H1 (cell line): Measurements from ENCODE around the gene P2RY13. TPM values are rescaled to one million over a fixed set of nuclear protein-coding genes. Genes with fewer than 3 reads are reported as not detected.

Experiments used
- CTCF ChIA-PET: fragments of 300-600 bp; sonication (Branson Sonifier 250); formaldehyde crosslinking; loops from one replicate; lab custom pipeline; 2021; ENCODE audit not compliant: partially characterized antibody; lab: Charles Lee
- POLR2A ChIA-PET: fragments of 300-600 bp; sonication (Branson Sonifier 250); formaldehyde crosslinking; loops from one replicate; lab custom pipeline; 2021; ENCODE audit warnings: inconsistent platforms; ENCODE audit not compliant: partially characterized antibody; lab: Charles Lee
- DNase-seq, 2 experiments: peaks; one replicate each; pipeline versions ENCODE4 v3.0.0 to v3.0.0-alpha.2; 2010 to 2022; ENCODE audit warnings: low spot score in 2 of 2, low read depth in 1 of 2, mixed read lengths in 1 of 2
- FAIRE-seq: peaks from 2 replicates; lab custom pipeline; 2011; peaks lifted over from hg19 to GRCh38; lab: Jason Lieb, UNC
- H2AFZ ChIP-seq: 2 replicates; pipeline ENCODE4 v1.8.1; 2012; ENCODE audit warnings: low read length, inconsistent platforms
- H2AK5ac ChIP-seq: 2 replicates; pipeline ENCODE4 v1.6.1; 2013; ENCODE audit warnings: low read depth, low read length
- H2BK120ac ChIP-seq: replicated peaks from 2 replicates; pipeline ENCODE3; 2013; ENCODE audit warnings: low read depth, low read length, inconsistent platforms
- H2BK12ac ChIP-seq: 2 replicates; pipeline ENCODE4 v1.6.1; 2013; ENCODE audit warnings: low read depth, low read length
- H2BK15ac ChIP-seq: 2 replicates; pipeline ENCODE4 v1.6.1; 2013; ENCODE audit warnings: low read length
- H2BK20ac ChIP-seq: 2 replicates; pipeline ENCODE4 v1.6.1; 2013; ENCODE audit warnings: low read length
- H2BK5ac ChIP-seq: 2 replicates; pipeline ENCODE4 v1.6.1; 2013; ENCODE audit warnings: low read depth, low read length
- H3K14ac ChIP-seq: 2 replicates; pipeline ENCODE4 v1.6.1; 2013; ENCODE audit warnings: inconsistent platforms; ENCODE audit not compliant: insufficient read length
- H3K18ac ChIP-seq: 2 replicates; pipeline ENCODE4 v1.6.1; 2013; ENCODE audit warnings: low read length; ENCODE audit errors: extremely low read depth
- H3K23ac ChIP-seq: 2 replicates; pipeline ENCODE4 v1.6.1; 2013; ENCODE audit warnings: inconsistent platforms; ENCODE audit not compliant: insufficient read length
- H3K23me2 ChIP-seq: 2 replicates; pipeline ENCODE4 v1.6.1; 2013; ENCODE audit warnings: low read depth, low read length
- H3K27ac ChIP-seq: 2 replicates; pipeline ENCODE4 v1.6.1; 2011; ENCODE audit warnings: low read depth, low read length, inconsistent platforms
- H3K27me3 ChIP-seq, 4 experiments: replicated peaks in 1 of 4; 1 replicate in 1 of 4; 2 replicates in 3 of 4; pipeline versions ENCODE4 v1.6.1 to v1.8.1; 2011 to 2013; ENCODE audit warnings: low read length in 3 of 4, mild to moderate bottlenecking in 3 of 4, inconsistent platforms in 2 of 4, mixed read lengths in 2 of 4, moderate library complexity in 1 of 4; ENCODE audit not compliant: control insufficient read depth in 3 of 4, insufficient read depth in 3 of 4; ENCODE audit errors: extremely low read depth in 1 of 4
- H3K36me3 ChIP-seq, 4 experiments: 2 replicates each; pipeline versions ENCODE4 v1.6.1 to v1.8.1; 2011 to 2013; ENCODE audit warnings: mild to moderate bottlenecking in 4 of 4, low read length in 3 of 4, moderate library complexity in 2 of 4, control low read depth in 1 of 4, inconsistent platforms in 1 of 4; ENCODE audit not compliant: insufficient read depth in 4 of 4, control insufficient read depth in 2 of 4
- H3K4ac ChIP-seq: replicated peaks from 2 replicates; pipeline ENCODE3; 2013; ENCODE audit warnings: low read length, low read depth, mixed read lengths, inconsistent platforms; ENCODE audit not compliant: insufficient read length
- H3K4me1 ChIP-seq, 4 experiments: replicated peaks in 1 of 4; 1 replicate in 1 of 4; 2 replicates in 3 of 4; pipeline versions ENCODE4 v1.6.1 to v1.8.1; 2011 to 2013; ENCODE audit warnings: low read length in 3 of 4, inconsistent platforms in 2 of 4, mixed read lengths in 1 of 4; ENCODE audit not compliant: insufficient read depth in 4 of 4, control insufficient read depth in 3 of 4
- H3K4me2 ChIP-seq, 2 experiments: 2 replicates each; pipeline versions ENCODE4 v1.6.1 to v1.8.1; 2011 to 2013; ENCODE audit warnings: low read depth in 2 of 2, low read length in 2 of 2, control low read depth in 1 of 2, inconsistent platforms in 1 of 2, mild to moderate bottlenecking in 1 of 2; ENCODE audit not compliant: insufficient read depth in 1 of 2
- H3K4me3 ChIP-seq, 4 experiments: fragments of 200-600, 300-600 bp in 1 of 4; sonication (generic), shearing (Covaris generic), sonication (Bioruptor Twin) in 1 of 4; 2 replicates each; pipeline versions ENCODE4 v1.5.1 to v1.8.1; 2011 to 2016; ENCODE audit warnings: low read length in 4 of 4, low read depth in 3 of 4, control low read depth in 2 of 4, inconsistent platforms in 2 of 4, mild to moderate bottlenecking in 2 of 4, mixed read lengths in 1 of 4, moderate library complexity in 1 of 4; ENCODE audit not compliant: insufficient read depth in 2 of 4; ENCODE audit errors: extremely low read depth in 1 of 4
- H3K56ac ChIP-seq: replicated peaks from 2 replicates; pipeline ENCODE3; 2013; ENCODE audit warnings: low read depth, mild to moderate bottlenecking, mixed read lengths, low read length, inconsistent platforms; ENCODE audit not compliant: insufficient read length
- H3K79me1 ChIP-seq: 2 replicates; pipeline ENCODE4 v1.6.1; 2013; ENCODE audit warnings: low read depth, low read length, control low read depth
- H3K79me2 ChIP-seq, 2 experiments: 2 replicates each; pipeline versions ENCODE4 v1.6.1 to v1.8.1; 2012 to 2013; ENCODE audit warnings: low read length in 2 of 2, mild to moderate bottlenecking in 2 of 2, inconsistent platforms in 1 of 2; ENCODE audit not compliant: insufficient read depth in 2 of 2, control insufficient read depth in 1 of 2
- H3K9ac ChIP-seq, 4 experiments: replicated peaks in 1 of 4; 1 replicate in 1 of 4; 2 replicates in 3 of 4; pipeline versions ENCODE4 v1.6.1 to v1.8.1; 2011 to 2013; ENCODE audit warnings: low read depth in 3 of 4, low read length in 3 of 4, control low read depth in 2 of 4, mild to moderate bottlenecking in 2 of 4, moderate library complexity in 2 of 4, inconsistent platforms in 1 of 4; ENCODE audit errors: extremely low read depth in 1 of 4
- H3K9me3 ChIP-seq, 2 experiments: 2 replicates each; pipeline versions ENCODE4 v1.6.1 to v1.8.1; 2012 to 2013; ENCODE audit warnings: mild to moderate bottlenecking in 2 of 2, moderate library complexity in 2 of 2, control low read depth in 1 of 2, inconsistent platforms in 1 of 2, low read depth in 1 of 2, low read length in 1 of 2, mixed read lengths in 1 of 2; ENCODE audit not compliant: insufficient read depth in 2 of 2
- H4K20me1 ChIP-seq, 2 experiments: replicated peaks in 1 of 2; 2 replicates each; pipeline versions ENCODE3 to v1.8.1; 2011 to 2013; ENCODE audit warnings: inconsistent platforms in 2 of 2, low read length in 2 of 2, mild to moderate bottlenecking in 1 of 2; ENCODE audit not compliant: insufficient read depth in 2 of 2, control insufficient read depth in 1 of 2
- H4K5ac ChIP-seq: 2 replicates; pipeline ENCODE4 v1.6.1; 2013; ENCODE audit warnings: low read length, low read depth, mixed read lengths, inconsistent platforms; ENCODE audit not compliant: insufficient read length
- H4K8ac ChIP-seq: 2 replicates; pipeline ENCODE4 v1.8.0; 2013; ENCODE audit warnings: mild to moderate bottlenecking, moderate library complexity, low read length, inconsistent platforms; ENCODE audit not compliant: insufficient read depth; ENCODE audit errors: extremely low read depth
- H4K91ac ChIP-seq: replicated peaks from 2 replicates; pipeline ENCODE3; 2013; ENCODE audit warnings: low read length, mixed read lengths, inconsistent platforms; ENCODE audit not compliant: insufficient read length
- BCL11A ChIP-seq, 2 experiments: IDR thresholded peaks; one replicate each; pipeline ENCODE4 v1.6.1; 2011; ENCODE audit warnings: low read depth in 2 of 2, low read length in 2 of 2, mild to moderate bottlenecking in 2 of 2
- EP300 ChIP-seq, 2 experiments: IDR thresholded peaks; 1 replicate in 1 of 2; 2 replicates in 1 of 2; pipeline ENCODE4 v1.6.1; 2011 to 2012; ENCODE audit warnings: low read depth in 2 of 2, low read length in 2 of 2, mild to moderate bottlenecking in 2 of 2, borderline replicate concordance in 1 of 2, inconsistent platforms in 1 of 2, moderate library complexity in 1 of 2
- HDAC6 ChIP-seq: IDR thresholded peaks from one replicate; pipeline ENCODE4 v1.7.1; 2012; ENCODE audit warnings: low read depth, mild to moderate bottlenecking, inconsistent platforms, low read length, moderate library complexity
- MAFK ChIP-seq: IDR thresholded peaks from 2 replicates; pipeline ENCODE4 v1.6.1; 2012; ENCODE audit warnings: low read depth, mild to moderate bottlenecking, improper control_type of control experiment, low read length
- PHF8 ChIP-seq: fragments of 200-600 bp; sonication (generic); conservative IDR thresholded peaks from 2 replicates; pipeline ENCODE4 v1.7.1; 2012; ENCODE audit warnings: low read depth, mild to moderate bottlenecking, inconsistent platforms, low read length, moderate library complexity
- RNF2 ChIP-seq: fragments of 200-900, 300-1000 bp; sonication (generic); IDR thresholded peaks from 2 replicates; pipeline ENCODE4 v1.7.1; 2016; ENCODE audit warnings: borderline replicate concordance, low read depth, mild to moderate bottlenecking, antibody characterized with exemption, low read length; ENCODE audit not compliant: poor library complexity, severe bottlenecking; ENCODE audit errors: missing control alignments
- SP2 ChIP-seq: IDR thresholded peaks from 2 replicates; pipeline ENCODE4 v1.6.1; 2012; ENCODE audit warnings: mild to moderate bottlenecking, low read length, inconsistent platforms
- WGBS, 2 experiments: shearing (Covaris generic) in 1 of 2; methylation state at CpG; one replicate each; pipeline versions ENCODE4 v1.1.6 to v1.1.7; 2013 to 2015; ENCODE audit warnings: low lambda C conversion rate in 2 of 2, mixed read lengths in 2 of 2, inconsistent platforms in 1 of 2, low coverage in 1 of 2, missing lambda C conversion rate in 1 of 2; ENCODE audit not compliant: insufficient replicate concordance in 2 of 2, insufficient coverage in 1 of 2, insufficient read length in 1 of 2; ENCODE audit errors: extremely low coverage in 1 of 2, missing lambda C conversion rate in 1 of 2; 5-methylcytosine and 5-hydroxymethylcytosine counted together
- polyA plus RNA-seq, 7 experiments: library from polyadenylated mRNA; depleted of rRNA in 3 of 7; stranded (reverse) in 5 of 7; unstranded in 2 of 7; fragments of >200 nt in 5 of 7; fragments of 200-250 nt in 2 of 7; gene quantifications; 1 replicate in 5 of 7; 2 replicates in 1 of 7; 4 replicates in 1 of 7; pipeline versions ENCODE4 v1.2.1 to v1.2.3, GENCODE V29; 2011 to 2013; ENCODE audit warnings: missing spikeins in 2 of 7, mixed read lengths in 2 of 7
- total RNA-seq: library from RNA; stranded (reverse); fragmentation: NEBNext Ultra II Directional; extraction: Animal tissue kit (Norgen Biotek cat#: 25700); gene quantifications from 2 replicates; pipeline ENCODE4 v1.2.1, GENCODE V29; 2021
- TF ChIP-seq, protein P1 (sequence below): IDR thresholded peaks from 2 replicates; pipeline ENCODE4 v1.6.1; 2011; ENCODE audit warnings: low read length, improper control_type of control experiment

P2RY13 gene
- total and polyA plus RNA-seq, 2 of the 8 experiments (the other 6 are each of a cell fraction or from before 2014, with no cell fraction given) = not detected

DNA sequence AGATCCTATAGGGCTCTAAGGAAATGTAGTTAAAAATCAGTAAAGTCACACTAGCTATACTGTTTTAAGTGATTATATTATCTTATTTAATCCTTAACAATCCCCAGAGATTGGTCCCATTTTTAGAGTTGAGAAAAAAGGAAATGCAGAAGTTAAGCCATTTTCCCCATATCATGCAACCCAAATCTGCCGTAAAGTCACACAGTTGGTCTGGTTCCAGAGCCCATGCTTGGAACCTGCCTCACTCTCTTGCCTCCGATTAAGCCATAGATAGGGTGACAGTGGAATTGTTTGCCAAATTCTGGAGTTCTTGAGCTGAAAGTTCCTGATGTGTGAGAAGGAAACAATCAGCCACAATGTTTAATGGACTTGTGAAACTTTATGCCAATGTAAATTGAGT is 2.3 kb upstream of the P2RY13 start:
- H3K4ac ChIP-seq = no peak overlapping the region
- no peak overlapping the region for H3K9ac ChIP-seq
- H3K9me3 ChIP-seq = no peaks in the 10 kb centered on the region
- H2AFZ ChIP-seq = no peak overlapping the region
- no peak overlapping the region for H4K91ac ChIP-seq
- no peaks in the 10 kb centered on the region for H3K23me2 ChIP-seq
- no peaks in the 10 kb centered on the region for H4K20me1 ChIP-seq
- H3K36me3 ChIP-seq = no peaks in the 10 kb centered on the region
- H3K18ac ChIP-seq = no peak overlapping the region
- H3K4me1 ChIP-seq = no peaks in the 10 kb centered on the region; a peak in 2 of 7 replicates
- H3K79me2 ChIP-seq = no peaks in the 10 kb centered on the region
- no peak for DNase-seq
- H3K23ac ChIP-seq = no peak overlapping the region
- 82% methylated on average over 2 of the region's 2 CpGs; no CpG with 5 or more reads in 1 of the 2 experiments for WGBS, 2 experiments
- no peak overlapping the region for H2BK120ac ChIP-seq
- CTCF ChIA-PET = interaction anchor here (0.9 to 1.8 kb wide), 4 partner anchors 15 to 104 kb away, joined by 3 to 4 read pairs (median 3); partner anchors contain the start of gene GPR87
- H3K14ac ChIP-seq = no peak overlapping the region
- H2BK12ac ChIP-seq = no peak overlapping the region
- H3K27me3 ChIP-seq = no peaks in the 10 kb centered on the region
- no peak for TF ChIP-seq SP2
- no peak for TF ChIP-seq EP300 (IDR thresholded peaks at IDR 0.05; ENCODE audit: borderline replicate concordance in 1 of 2, low read depth in 2 of 2, low read length in 2 of 2)
- TF ChIP-seq HDAC6 = no peak
- TF ChIP-seq RNF2 = no peak
- TF ChIP-seq PHF8 = no peak
- no peak for TF ChIP-seq BCL11A (IDR thresholded peaks at IDR 0.05; ENCODE audit: low read depth in 2 of 2, low read length in 2 of 2)
- TF ChIP-seq, protein P1, sequence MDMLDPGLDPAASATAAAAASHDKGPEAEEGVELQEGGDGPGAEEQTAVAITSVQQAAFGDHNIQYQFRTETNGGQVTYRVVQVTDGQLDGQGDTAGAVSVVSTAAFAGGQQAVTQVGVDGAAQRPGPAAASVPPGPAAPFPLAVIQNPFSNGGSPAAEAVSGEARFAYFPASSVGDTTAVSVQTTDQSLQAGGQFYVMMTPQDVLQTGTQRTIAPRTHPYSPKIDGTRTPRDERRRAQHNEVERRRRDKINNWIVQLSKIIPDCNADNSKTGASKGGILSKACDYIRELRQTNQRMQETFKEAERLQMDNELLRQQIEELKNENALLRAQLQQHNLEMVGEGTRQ = no peak
- no peak for TF ChIP-seq MAFK
- H4K5ac ChIP-seq = no peak overlapping the region
- no peak overlapping the region for H4K8ac ChIP-seq
- POLR2A ChIA-PET = no interaction called here
- no peak overlapping the region for H3K4me3 ChIP-seq
- H2BK5ac ChIP-seq = no peak overlapping the region
- H3K79me1 ChIP-seq = no peaks in the 10 kb centered on the region
- no peak overlapping the region for H2AK5ac ChIP-seq
- H3K27ac ChIP-seq = no peak overlapping the region
- H3K56ac ChIP-seq = no peak overlapping the region
- H3K4me2 ChIP-seq = no peak overlapping the region
- H2BK15ac ChIP-seq = no peak overlapping the region
- no peak overlapping the region for H2BK20ac ChIP-seq
- FAIRE-seq = no peak
